Transverse colon (tissue), 4 donors: ENCODE data around the gene PDAP1. TPM values are rescaled to one million over a fixed set of nuclear protein-coding genes. Genes with fewer than 3 reads are reported as not detected.

ENCODE experiments used
- DNase-seq: peaks from one replicate; pipeline ENCODE4 v3.0.0-alpha.2; 2019
- H3K27ac ChIP-seq, 4 donors: fragments of 200-600 bp; sonication (generic); 2 replicates each; pipeline ENCODE4 v1.5.1; 2016 to 2018; ENCODE audit warnings: inconsistent platforms in 4 of 4
- H3K27me3 ChIP-seq: fragments of 200-600 bp; sonication (generic); 2 replicates; pipeline ENCODE4 v1.5.1; 2017; ENCODE audit warnings: inconsistent platforms
- H3K36me3 ChIP-seq, 4 donors: fragments of 200-600 bp; sonication (generic); 2 replicates each; pipeline ENCODE4 v1.5.1; 2017 to 2019; ENCODE audit warnings: inconsistent platforms in 4 of 4
- H3K4me1 ChIP-seq, 4 donors: fragments of 200-600 bp; sonication (generic); 2 replicates each; pipeline ENCODE4 v1.5.1; 2017 to 2020; ENCODE audit warnings: inconsistent platforms in 4 of 4
- H3K4me3 ChIP-seq, 4 donors: fragments of 200-600 bp; sonication (generic); 1 replicate in 1 of 4; 2 replicates in 3 of 4; pipeline versions ENCODE4 v1.5.1 to v1.6.1; 2017 to 2019; ENCODE audit warnings: inconsistent platforms in 4 of 4
- H3K9me3 ChIP-seq, 2 donors: fragments of 200-600 bp; sonication (generic); 2 replicates each; pipeline ENCODE4 v1.5.1; 2017 to 2019; ENCODE audit warnings: inconsistent platforms in 2 of 2
- CTCF ChIP-seq, 5 experiments: fragments of 200-600 bp in 3 of 5; fragments of 450-650 bp in 2 of 5; sonication (generic) in 3 of 5; IDR thresholded peaks; 1 replicate in 2 of 5; 2 replicates in 3 of 5; pipeline ENCODE4 v1.5.1; 2016 to 2017; ENCODE audit warnings: antibody characterized with exemption in 5 of 5, inconsistent platforms in 3 of 5, mild to moderate bottlenecking in 2 of 5, moderate library complexity in 1 of 5
- EP300 ChIP-seq: sonication (generic); formaldehyde crosslinking; IDR thresholded peaks from one replicate; pipeline ENCODE4 v1.6.1; 2017; ENCODE audit warnings: antibody characterized with exemption, low read depth
- POLR2A ChIP-seq: fragments of 450-650 bp; IDR thresholded peaks from one replicate; pipeline ENCODE4 v1.6.1; 2016; ENCODE audit warnings: antibody characterized with exemption, mild to moderate bottlenecking, moderate library complexity
- POLR2AphosphoS5 ChIP-seq, 3 donors: sonication (generic); formaldehyde crosslinking; IDR thresholded peaks; one replicate each; pipeline ENCODE4 v1.6.1; 2016; ENCODE audit warnings: antibody characterized with exemption in 3 of 3
- WGBS, 2 donors: methylation state at CpG; one replicate each; pipeline ENCODE4 v1.1.5; 2018; ENCODE audit warnings: low coverage in 1 of 2; 5-methylcytosine and 5-hydroxymethylcytosine counted together
- in situ Hi-C, 4 donors: fragments of 200-750 bp; cut with MboI; loops; one replicate each; pipeline versions ENCODE4 v1.15.0 to v1.15.1; 2017; ENCODE audit warnings: low sequenced_read_pairs in 3 of 4, low pct_ligation_motif_present in 1 of 4, low pct_unique_long_range_greater_than_20kb in 1 of 4
- intact Hi-C: fragments of 100-400 bp; cut with DNase I; formaldehyde crosslinking; loops from one replicate; pipeline ENCODE4 v1.15.1; 2023; ENCODE audit warnings: low total_unique reads
- total RNA-seq, 4 donors: library from RNA; depleted of rRNA; stranded (reverse); fragments of >200 nt; gene quantifications; one replicate each; pipeline ENCODE4 v1.1.0, GENCODE V29; 2016

PDAP1 gene
- total RNA-seq, 4 donors from 2014 or later = 27.7 to 54.9 (median 49.9) TPM

- no peak for DNase-seq
- 95% methylated on average over 19 of the region's 24 CpGs; no CpG with 5 or more reads in 1 of the 2 donors for WGBS, 2 donors
- TF ChIP-seq POLR2AphosphoS5 (IDR thresholded peaks at IDR 0.05) (no peak), POLR2A (no peak), CTCF (IDR thresholded peaks at IDR 0.05) (no peak), EP300 (no peak)
- no peak overlapping the region for H3K27ac ChIP-seq
- intact Hi-C loops = no loop called here
- no peaks in the 10 kb centered on the region for H3K27me3 ChIP-seq
- H3K9me3 ChIP-seq = no peaks in the 10 kb centered on the region
- H3K4me1 ChIP-seq = no peaks in the 10 kb centered on the region
- H3K4me3 ChIP-seq = no peak overlapping the region
- in situ Hi-C loops = no loop called here
- peaks cover 0 to 13% (median 4%) of the 10 kb centered on the region in 4 donors for H3K36me3 ChIP-seq
Observed at GRCh38 chr7:99424932-99425730, 16.7 kb upstream of the PDAP1 start.

GRCh38 chr7:99422625-99423024 is 14.2 kb upstream of the PDAP1 start:
- intact Hi-C loops = no loop called here
- H3K4me3 ChIP-seq = no peak overlapping the region
- H3K27ac ChIP-seq = no peak overlapping the region
- in situ Hi-C loops = no loop called here
- 21 to 63% methylated on average over 2 to 5 of the region's 5 CpGs for WGBS, 2 donors
- no peaks in the 10 kb centered on the region for H3K27me3 ChIP-seq
- no peak for TF ChIP-seq POLR2A
- H3K36me3 ChIP-seq = peaks cover 0 to 38% (median 17%) of the 10 kb centered on the region in 4 donors
- no peak for DNase-seq
- H3K4me1 ChIP-seq = no peaks in the 10 kb centered on the region
- no peaks in the 10 kb centered on the region for H3K9me3 ChIP-seq

GRCh38 chr7:99422186-99422585 is 13.8 kb upstream of the PDAP1 start:
- intact Hi-C loops = no loop called here
- 92 to 100% methylated on average over 2 to 11 of the region's 11 CpGs for WGBS, 2 donors
- Histone ChIP-seq H3K27me3 (no peaks in the 10 kb centered on the region), H3K9me3 (no peaks in the 10 kb centered on the region), H3K4me3 (no peak overlapping the region), H3K27ac (peak overlapping the region in 1 of 4 donors; percentile 9), H3K4me1 (no peaks in the 10 kb centered on the region), H3K36me3 (peaks cover 0 to 42% (median 19%) of the 10 kb centered on the region in 4 donors)
- in situ Hi-C loops = no loop called here
- no peak for DNase-seq
- TF ChIP-seq POLR2A (no peak), CTCF (IDR thresholded peaks at IDR 0.05) (no peak), POLR2AphosphoS5 (IDR thresholded peaks at IDR 0.05) (no peak), EP300 (no peak)

GRCh38 chr7:99420986-99421385 is 12.6 kb upstream of the PDAP1 start:
- Histone ChIP-seq H3K9me3 (no peaks in the 10 kb centered on the region), H3K36me3 (peaks cover 0 to 54% (median 25%) of the 10 kb centered on the region in 4 donors), H3K27me3 (no peaks in the 10 kb centered on the region), H3K27ac (no peak overlapping the region), H3K4me3 (no peak overlapping the region), H3K4me1 (no peaks in the 10 kb centered on the region)
- WGBS, 2 donors = 87 to 93% methylated on average over 3 to 7 of the region's 7 CpGs
- DNase-seq = no peak
- in situ Hi-C loops = no loop called here
- intact Hi-C loops = no loop called here
- TF ChIP-seq EP300 = no peak

- peaks cover 0 to 59% (median 27%) of the 10 kb centered on the region in 4 donors for H3K36me3 ChIP-seq
- DNase-seq = no peak
Observed at GRCh38 chr7:99420213-99420612, 11.8 kb upstream of the PDAP1 start.

More at GRCh38 chr7:99420213-99420612, 11.8 kb upstream of the PDAP1 start:
- Histone ChIP-seq H3K27me3 (no peaks in the 10 kb centered on the region), H3K4me3 (no peak overlapping the region), H3K4me1 (no peaks in the 10 kb centered on the region), H3K9me3 (no peaks in the 10 kb centered on the region), H3K27ac (no peak overlapping the region)
- in situ Hi-C loops (no loop called here), intact Hi-C loops (no loop called here)
- WGBS, 2 donors = 92% methylated on average over 5 of the region's 5 CpGs; no CpG with 5 or more reads in 1 of the 2 donors
- TF ChIP-seq EP300 = no peak
- TF ChIP-seq POLR2A = no peak
- no peak for TF ChIP-seq POLR2AphosphoS5 (IDR thresholded peaks at IDR 0.05)
- TF ChIP-seq CTCF (IDR thresholded peaks at IDR 0.05) = no peak
